Measurements from ENCODE around the gene PPME1. TPM values are rescaled to one million over a fixed set of nuclear protein-coding genes. Genes with fewer than 3 reads are reported as not detected.

PPME1 gene
- total RNA-seq, 1 donor from 2014 or later = 401 TPM

DNA sequence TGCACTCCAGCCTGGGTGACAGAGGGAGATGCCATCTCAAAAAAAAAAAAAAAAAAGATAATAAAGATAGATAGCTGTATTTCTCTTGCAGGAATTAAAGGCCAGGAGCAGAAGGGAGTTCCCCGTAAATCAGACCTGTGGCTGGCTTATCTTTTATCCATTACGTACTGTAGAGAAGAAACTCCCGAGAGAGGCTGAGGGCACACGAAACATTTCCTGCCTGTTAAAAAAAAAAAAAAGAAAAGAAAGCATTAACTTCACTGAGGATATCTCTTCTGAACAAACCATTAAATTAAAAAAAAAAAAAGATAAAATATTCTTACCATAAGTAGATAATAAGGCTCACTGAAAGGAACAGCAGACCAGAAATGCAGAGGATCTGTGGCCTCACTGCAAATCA, 117.8 kb downstream of the PPME1 start:
- no peaks in the 10 kb centered on the region for H3K79me2 ChIP-seq (ENCODE audit: insufficient read depth, low read length)
- H3K4me2 ChIP-seq (ENCODE audit: low read length) = no peak overlapping the region
- no peak for FAIRE-seq
- H3K9ac ChIP-seq (ENCODE audit: low read length) = peak overlapping the region; percentile 51
- H3K27ac ChIP-seq (ENCODE audit: low read depth, low read length) = peak overlapping the region; percentile 79
- Mint-ChIP-seq H3K4me1 (ENCODE audit: low read depth, unreplicated experiment) (peaks cover 9% of the 10 kb centered on the region), H3K27ac (ENCODE audit: unreplicated experiment) (no peak overlapping the region), H3K27me3 (ENCODE audit: low read depth, unreplicated experiment) (peaks cover 5% of the 10 kb centered on the region), H3K4me3 (ENCODE audit: unreplicated experiment) (no peak overlapping the region), H3K36me3 (ENCODE audit: low read depth, unreplicated experiment) (peaks cover 2% of the 10 kb centered on the region), H3K9me3 (ENCODE audit: unreplicated experiment) (peaks cover 3% of the 10 kb centered on the region)
- H4K20me1 ChIP-seq (ENCODE audit: insufficient read depth, low read length) = no peaks in the 10 kb centered on the region
- H3K4me1 ChIP-seq (ENCODE audit: insufficient read depth, low read length) = peaks cover 15% of the 10 kb centered on the region
- H3K27me3 ChIP-seq (ENCODE audit: insufficient read depth, low read length) = no peaks in the 10 kb centered on the region
- TF ChIP-seq, protein P1, sequence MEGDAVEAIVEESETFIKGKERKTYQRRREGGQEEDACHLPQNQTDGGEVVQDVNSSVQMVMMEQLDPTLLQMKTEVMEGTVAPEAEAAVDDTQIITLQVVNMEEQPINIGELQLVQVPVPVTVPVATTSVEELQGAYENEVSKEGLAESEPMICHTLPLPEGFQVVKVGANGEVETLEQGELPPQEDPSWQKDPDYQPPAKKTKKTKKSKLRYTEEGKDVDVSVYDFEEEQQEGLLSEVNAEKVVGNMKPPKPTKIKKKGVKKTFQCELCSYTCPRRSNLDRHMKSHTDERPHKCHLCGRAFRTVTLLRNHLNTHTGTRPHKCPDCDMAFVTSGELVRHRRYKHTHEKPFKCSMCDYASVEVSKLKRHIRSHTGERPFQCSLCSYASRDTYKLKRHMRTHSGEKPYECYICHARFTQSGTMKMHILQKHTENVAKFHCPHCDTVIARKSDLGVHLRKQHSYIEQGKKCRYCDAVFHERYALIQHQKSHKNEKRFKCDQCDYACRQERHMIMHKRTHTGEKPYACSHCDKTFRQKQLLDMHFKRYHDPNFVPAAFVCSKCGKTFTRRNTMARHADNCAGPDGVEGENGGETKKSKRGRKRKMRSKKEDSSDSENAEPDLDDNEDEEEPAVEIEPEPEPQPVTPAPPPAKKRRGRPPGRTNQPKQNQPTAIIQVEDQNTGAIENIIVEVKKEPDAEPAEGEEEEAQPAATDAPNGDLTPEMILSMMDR (IDR thresholded peaks at IDR 0.05; ENCODE audit: insufficient read depth, low read depth, low read length) = no peak
- no peak for TF ChIP-seq EZH2 (IDR thresholded peaks at IDR 0.05; ENCODE audit: insufficient read depth, low read length)
- no peak overlapping the region for H2AFZ ChIP-seq (ENCODE audit: low read depth, low read length)
- H3K4me3 ChIP-seq (ENCODE audit: insufficient read depth, low read depth, low read length) = no peak overlapping the region
- peak; percentile 64 for DNase-seq (ENCODE audit: low read depth)
- no peaks in the 10 kb centered on the region for H3K9me3 ChIP-seq (ENCODE audit: insufficient read depth, low read depth, low read length)
- H3K36me3 ChIP-seq (ENCODE audit: insufficient read depth, low read length) = no peaks in the 10 kb centered on the region

DNA sequence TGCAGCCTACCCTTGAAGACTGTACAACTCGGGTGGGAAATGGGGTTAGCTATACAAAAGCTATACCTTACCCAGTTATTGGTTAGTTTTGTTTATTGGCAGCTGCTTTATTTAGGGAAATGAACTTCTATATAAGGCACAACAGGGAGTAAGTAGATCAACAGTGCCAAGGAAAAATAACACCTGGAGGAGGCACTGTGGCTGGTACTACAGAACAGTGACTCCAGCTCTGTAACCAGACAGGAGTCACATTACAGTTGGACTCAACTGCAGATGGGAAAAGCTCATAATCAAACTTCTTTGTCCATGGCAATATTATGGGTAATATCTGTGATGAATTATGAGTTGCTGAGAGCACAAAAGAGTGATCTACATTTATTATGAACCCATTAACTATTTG, 126.4 kb downstream of the PPME1 start:
- H2AFZ ChIP-seq (ENCODE audit: low read depth, low read length) = no peak overlapping the region
- no peak overlapping the region for H3K4me3 Mint-ChIP-seq (ENCODE audit: unreplicated experiment)
- H3K79me2 ChIP-seq (ENCODE audit: insufficient read depth, low read length) = no peaks in the 10 kb centered on the region
- H3K4me1 Mint-ChIP-seq (ENCODE audit: low read depth, unreplicated experiment) = no peaks in the 10 kb centered on the region
- peaks cover 4% of the 10 kb centered on the region for H3K36me3 Mint-ChIP-seq (ENCODE audit: low read depth, unreplicated experiment)
- H3K27me3 Mint-ChIP-seq (ENCODE audit: low read depth, unreplicated experiment) = peaks cover 3% of the 10 kb centered on the region
- H3K27ac ChIP-seq (ENCODE audit: low read depth, low read length) = no peak overlapping the region
- no peaks in the 10 kb centered on the region for H3K4me1 ChIP-seq (ENCODE audit: insufficient read depth, low read length)
- DNase-seq (ENCODE audit: low read depth) (no peak), FAIRE-seq (no peak)
- no peak overlapping the region for H3K27ac Mint-ChIP-seq (ENCODE audit: unreplicated experiment)
- H3K9ac ChIP-seq (ENCODE audit: low read length) = no peak overlapping the region
- no peaks in the 10 kb centered on the region for H4K20me1 ChIP-seq (ENCODE audit: insufficient read depth, low read length)
- H3K4me3 ChIP-seq (ENCODE audit: insufficient read depth, low read depth, low read length) = no peak overlapping the region
- H3K27me3 ChIP-seq (ENCODE audit: insufficient read depth, low read length) = no peaks in the 10 kb centered on the region
- H3K9me3 Mint-ChIP-seq (ENCODE audit: unreplicated experiment) = peaks cover 12% of the 10 kb centered on the region
- no peaks in the 10 kb centered on the region for H3K9me3 ChIP-seq (ENCODE audit: insufficient read depth, low read depth, low read length)
- no peaks in the 10 kb centered on the region for H3K36me3 ChIP-seq (ENCODE audit: insufficient read depth, low read length)
- no peak overlapping the region for H3K4me2 ChIP-seq (ENCODE audit: low read length)
- no peak for TF ChIP-seq EZH2 (IDR thresholded peaks at IDR 0.05; ENCODE audit: insufficient read depth, low read length)
- TF ChIP-seq, protein P1 (IDR thresholded peaks at IDR 0.05; ENCODE audit: insufficient read depth, low read depth, low read length) = no peak

DNA sequence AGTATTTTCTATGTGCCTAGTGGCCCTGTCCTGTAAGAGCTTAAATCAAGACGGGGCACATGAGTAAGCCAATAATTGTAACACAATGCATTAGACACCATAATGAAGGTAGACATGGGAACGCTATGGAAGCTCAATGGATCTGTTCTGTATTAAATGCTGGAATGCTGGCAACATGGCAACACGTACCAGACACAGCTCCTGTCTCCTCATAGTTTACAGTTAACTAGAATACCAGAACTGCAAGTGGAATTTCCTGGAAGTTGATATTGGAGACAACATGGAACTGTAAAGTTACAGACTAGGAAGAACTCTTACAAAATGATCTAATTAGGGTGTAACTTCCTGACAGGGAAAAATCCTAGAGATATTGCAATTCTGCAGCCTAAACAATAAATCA, 127.9 kb downstream of the PPME1 start:
- Mint-ChIP-seq H3K4me1 (ENCODE audit: low read depth, unreplicated experiment) (no peaks in the 10 kb centered on the region), H3K27me3 (ENCODE audit: low read depth, unreplicated experiment) (peaks cover 1% of the 10 kb centered on the region)
- TF ChIP-seq EZH2 (IDR thresholded peaks at IDR 0.05; ENCODE audit: insufficient read depth, low read length) = no peak
- TF ChIP-seq, protein P1 (IDR thresholded peaks at IDR 0.05; ENCODE audit: insufficient read depth, low read depth, low read length) = no peak

More for the DNA sequence above, 127.9 kb downstream of the PPME1 start:
- H3K4me1 ChIP-seq (ENCODE audit: insufficient read depth, low read length) = no peaks in the 10 kb centered on the region
- no peak overlapping the region for H3K4me2 ChIP-seq (ENCODE audit: low read length)
- no peak overlapping the region for H3K9ac ChIP-seq (ENCODE audit: low read length)
- Mint-ChIP-seq H3K27ac (ENCODE audit: unreplicated experiment) (no peak overlapping the region), H3K36me3 (ENCODE audit: low read depth, unreplicated experiment) (peaks cover 2% of the 10 kb centered on the region), H3K9me3 (ENCODE audit: unreplicated experiment) (peaks cover 8% of the 10 kb centered on the region), H3K4me3 (ENCODE audit: unreplicated experiment) (no peak overlapping the region)
- no peak overlapping the region for H3K27ac ChIP-seq (ENCODE audit: low read depth, low read length)
- no peaks in the 10 kb centered on the region for H3K36me3 ChIP-seq (ENCODE audit: insufficient read depth, low read length)
- FAIRE-seq = peak; percentile 59
- no peaks in the 10 kb centered on the region for H4K20me1 ChIP-seq (ENCODE audit: insufficient read depth, low read length)
- H3K27me3 ChIP-seq (ENCODE audit: insufficient read depth, low read length) = no peaks in the 10 kb centered on the region
- no peak for DNase-seq (ENCODE audit: low read depth)
- no peaks in the 10 kb centered on the region for H3K79me2 ChIP-seq (ENCODE audit: insufficient read depth, low read length)
- no peak overlapping the region for H3K4me3 ChIP-seq (ENCODE audit: insufficient read depth, low read depth, low read length)
- no peak overlapping the region for H2AFZ ChIP-seq (ENCODE audit: low read depth, low read length)
- no peaks in the 10 kb centered on the region for H3K9me3 ChIP-seq (ENCODE audit: insufficient read depth, low read depth, low read length)

Data from astrocyte (in vitro differentiated cells and primary cell).